B cell (primary cell): ENCODE results near the gene CCDC92B. TPM values are rescaled to one million over a fixed set of nuclear protein-coding genes. Genes with fewer than 3 reads are reported as not detected.
A peak's percentile ranks its signal among the peaks of the same experiment; 100 is the strongest.

Experiments
- ATAC-seq: fragments of 200-7000 bp; cut with Tn5 transposase; one replicate; pipeline ENCODE4 v1.10.0; 2021; ENCODE audit warnings: low read depth, mild to moderate bottlenecking, moderate number of reproducible peaks, moderate library complexity
- CTCF ChIA-PET: fragments of 350-600 bp; sonication (Branson Sonifier 250); formaldehyde crosslinking; loops from one replicate; lab custom pipeline; 2021; ENCODE audit warnings: antibody characterized with exemption, inconsistent platforms; lab: Charles Lee
- POLR2A ChIA-PET: fragments of 350-600 bp; sonication (Branson Sonifier 250); formaldehyde crosslinking; loops from one replicate; lab custom pipeline; 2021; ENCODE audit warnings: antibody characterized with exemption; lab: Charles Lee
- DNase-seq: peaks from one replicate; pipeline ENCODE4 v3.0.0; 2013
- H2AFZ ChIP-seq: 2 replicates; pipeline ENCODE4 v1.6.1; 2012; ENCODE audit warnings: mild to moderate bottlenecking, low read depth, low read length; ENCODE audit not compliant: insufficient read depth, poor library complexity, severe bottlenecking
- H3K27ac ChIP-seq, 2 donors: 1 replicate in 1 of 2; 2 replicates in 1 of 2; pipeline ENCODE4 v1.5.1; 2012 to 2013; ENCODE audit warnings: low read length in 2 of 2, mild to moderate bottlenecking in 2 of 2, moderate library complexity in 1 of 2
- H3K27me3 ChIP-seq, 4 experiments: fragments of 200-600 bp in 1 of 4; sonication (generic) in 1 of 4; replicated peaks in 1 of 4; 1 replicate in 2 of 4; 2 replicates in 2 of 4; pipeline versions ENCODE4 v1.6.1 to v1.7.0; 2013 to 2016; ENCODE audit warnings: low read length in 3 of 4, mild to moderate bottlenecking in 2 of 4, mixed read lengths in 1 of 4, moderate library complexity in 1 of 4; ENCODE audit not compliant: insufficient read depth in 4 of 4, control insufficient read depth in 3 of 4; ENCODE audit errors: control extremely low read depth in 1 of 4
- H3K36me3 ChIP-seq, 2 experiments: replicated peaks in 1 of 2; 1 replicate in 1 of 2; 2 replicates in 1 of 2; pipeline versions ENCODE4 v1.6.1 to v1.7.1; 2013; ENCODE audit warnings: low read length in 1 of 2; ENCODE audit not compliant: insufficient read depth in 2 of 2, control insufficient read depth in 1 of 2; ENCODE audit errors: control extremely low read depth in 1 of 2, extremely low read depth in 1 of 2
- H3K4me1 ChIP-seq, 2 donors: fragments of 200-600 bp in 1 of 2; sonication (generic) in 1 of 2; 1 replicate in 1 of 2; 2 replicates in 1 of 2; pipeline versions ENCODE4 v1.5.1 to v1.6.1; 2013 to 2017; ENCODE audit warnings: low read length in 2 of 2; ENCODE audit not compliant: control insufficient read depth in 2 of 2, insufficient read depth in 2 of 2
- H3K4me2 ChIP-seq: replicated peaks from 2 replicates; pipeline ENCODE3; 2012; ENCODE audit warnings: mild to moderate bottlenecking, low read depth, low read length; ENCODE audit not compliant: poor library complexity, severe bottlenecking
- H3K4me3 ChIP-seq, 5 experiments: fragments of 200-600 bp in 1 of 5; sonication (generic) in 1 of 5; 1 replicate in 3 of 5; 2 replicates in 2 of 5; pipeline versions ENCODE4 v1.5.1 to v1.7.0; 2011 to 2016; ENCODE audit warnings: low read length in 4 of 5, mild to moderate bottlenecking in 4 of 5, low read depth in 2 of 5, control low read depth in 1 of 5, moderate library complexity in 1 of 5; ENCODE audit not compliant: insufficient read depth in 1 of 5; ENCODE audit errors: control extremely low read depth in 1 of 5, extremely low read depth in 1 of 5
- H3K79me2 ChIP-seq: fragments of 200-600 bp; sonication (generic); one replicate; pipeline ENCODE4 v1.6.0; 2016; ENCODE audit warnings: low read length; ENCODE audit not compliant: control insufficient read depth, insufficient read depth
- H3K9ac ChIP-seq: fragments of 200-600 bp; sonication (generic); 2 replicates; pipeline ENCODE4 v1.6.1; 2017; ENCODE audit warnings: mild to moderate bottlenecking, low read length, moderate library complexity
- H3K9me3 ChIP-seq, 3 donors: one replicate each; pipeline versions ENCODE4 v1.6.1 to v1.7.1; 2013; ENCODE audit warnings: low read length in 2 of 3; ENCODE audit not compliant: control insufficient read depth in 2 of 3, insufficient read depth in 1 of 3; ENCODE audit errors: control extremely low read depth in 1 of 3
- H4K20me1 ChIP-seq: 2 replicates; pipeline ENCODE4 v1.6.0; 2012; ENCODE audit warnings: mild to moderate bottlenecking, low read length; ENCODE audit not compliant: insufficient read depth, control insufficient read depth, poor library complexity, severe bottlenecking
- H3K27ac Mint-ChIP-seq: one replicate; pipeline ENCODE4 v1.8.0; 2021; ENCODE audit warnings: mixed read lengths
- H3K27me3 Mint-ChIP-seq: one replicate; pipeline ENCODE4 v1.8.0; 2021; ENCODE audit warnings: mixed read lengths
- H3K4me1 Mint-ChIP-seq: one replicate; pipeline ENCODE4 v1.8.0; 2021; ENCODE audit warnings: mixed read lengths
- H3K4me3 Mint-ChIP-seq: one replicate; pipeline ENCODE4 v1.8.0; 2021; ENCODE audit warnings: mixed read lengths
- H3K9me3 Mint-ChIP-seq: one replicate; pipeline ENCODE4 v1.8.0; 2022; ENCODE audit warnings: mixed read lengths; ENCODE audit not compliant: insufficient read depth
- EZH2 ChIP-seq: IDR thresholded peaks from 2 replicates; pipeline ENCODE4 v1.6.1; 2012; ENCODE audit warnings: borderline replicate concordance, low read depth, mild to moderate bottlenecking, moderate library complexity, low read length; ENCODE audit not compliant: insufficient read depth, poor library complexity, severe bottlenecking
- WGBS: methylation state at CpG from one replicate; pipeline ENCODE4 v1.1.5; 2013; ENCODE audit warnings: missing lambda C conversion rate; ENCODE audit not compliant: insufficient coverage; 5-methylcytosine and 5-hydroxymethylcytosine counted together
- intact Hi-C: fragments of 100-400 bp; cut with micrococcal nuclease; formaldehyde crosslinking; loops from one replicate; pipeline ENCODE4 v1.10.0; 2022
- polyA plus RNA-seq: library from polyadenylated mRNA; depleted of rRNA; stranded (reverse); fragments of >200 nt; gene quantifications from 2 replicates; pipeline ENCODE4 v1.2.3, GENCODE V29; 2012
- total RNA-seq, 2 donors: library from RNA; stranded (reverse); fragments of 120-200 nt in 1 of 2; gene quantifications; 1 replicate in 1 of 2; 2 replicates in 1 of 2; pipeline versions ENCODE4 v1.2.3 to v1.2.4, GENCODE V29; 2013 to 2022
- TF ChIP-seq, protein P1 (sequence below): fragments of 200-600 bp; IDR thresholded peaks from one replicate; pipeline ENCODE4 v1.8.0; 2022; ENCODE audit warnings: antibody characterized with exemption, mild to moderate bottlenecking

CCDC92B gene
- total and polyA plus RNA-seq, 2 donors (not counting 1 experiment from before 2014, with no cell fraction given) = 0.04 TPM; not detected in 1

DNA sequence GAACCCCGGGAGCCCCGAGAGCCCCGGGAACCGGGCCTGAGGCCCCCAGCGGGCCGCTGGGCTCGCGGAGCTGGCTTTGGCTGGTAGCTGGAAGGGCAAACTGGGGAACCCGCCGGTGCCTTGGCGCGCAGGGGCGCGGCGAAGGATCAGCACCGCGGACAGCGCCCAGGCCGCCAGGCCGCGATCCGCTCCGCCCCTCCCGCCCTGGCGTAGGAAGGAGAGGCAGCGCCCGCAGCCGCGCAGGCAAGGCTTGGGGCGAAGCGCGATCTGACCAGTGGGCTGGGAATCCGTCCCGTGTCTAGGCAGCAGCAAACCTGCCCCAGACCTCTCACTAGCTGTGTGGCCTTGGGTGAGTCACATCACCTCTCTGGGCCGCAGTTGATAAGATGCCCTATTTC, 331 bp upstream of the CCDC92B start:
- Histone ChIP-seq H3K4me1 (peaks cover 0 to 4% of the 10 kb centered on the region in 2 donors), H3K9me3 (peaks cover 0 to 12% (median 0%) of the 10 kb centered on the region in 3 donors), H3K27me3 (peaks cover 0 to 33% (median 16%) of the 10 kb centered on the region in 4 experiments), H3K9ac (no peak overlapping the region), H3K4me2 (peak overlapping the region; percentile 30), H2AFZ (no peak overlapping the region), H3K4me3 (no peak overlapping the region), H3K79me2 (no peaks in the 10 kb centered on the region), H3K27ac (no peak overlapping the region), H3K36me3 (no peaks in the 10 kb centered on the region), H4K20me1 (no peaks in the 10 kb centered on the region)
- WGBS = 2% methylated on average over 34 of the region's 35 CpGs
- Mint-ChIP-seq H3K27ac (no peak overlapping the region), H3K27me3 (peaks cover 43% of the 10 kb centered on the region), H3K9me3 (no peaks in the 10 kb centered on the region), H3K4me1 (peaks cover 4% of the 10 kb centered on the region), H3K4me3 (no peak overlapping the region)
- ATAC-seq = peak; percentile 95
- intact Hi-C loops = no loop called here
- ChIA-PET CTCF (no interaction called here), POLR2A (no interaction called here)
- DNase-seq = peak; percentile 78
- no peak for TF ChIP-seq EZH2
- TF ChIP-seq, protein P1, sequence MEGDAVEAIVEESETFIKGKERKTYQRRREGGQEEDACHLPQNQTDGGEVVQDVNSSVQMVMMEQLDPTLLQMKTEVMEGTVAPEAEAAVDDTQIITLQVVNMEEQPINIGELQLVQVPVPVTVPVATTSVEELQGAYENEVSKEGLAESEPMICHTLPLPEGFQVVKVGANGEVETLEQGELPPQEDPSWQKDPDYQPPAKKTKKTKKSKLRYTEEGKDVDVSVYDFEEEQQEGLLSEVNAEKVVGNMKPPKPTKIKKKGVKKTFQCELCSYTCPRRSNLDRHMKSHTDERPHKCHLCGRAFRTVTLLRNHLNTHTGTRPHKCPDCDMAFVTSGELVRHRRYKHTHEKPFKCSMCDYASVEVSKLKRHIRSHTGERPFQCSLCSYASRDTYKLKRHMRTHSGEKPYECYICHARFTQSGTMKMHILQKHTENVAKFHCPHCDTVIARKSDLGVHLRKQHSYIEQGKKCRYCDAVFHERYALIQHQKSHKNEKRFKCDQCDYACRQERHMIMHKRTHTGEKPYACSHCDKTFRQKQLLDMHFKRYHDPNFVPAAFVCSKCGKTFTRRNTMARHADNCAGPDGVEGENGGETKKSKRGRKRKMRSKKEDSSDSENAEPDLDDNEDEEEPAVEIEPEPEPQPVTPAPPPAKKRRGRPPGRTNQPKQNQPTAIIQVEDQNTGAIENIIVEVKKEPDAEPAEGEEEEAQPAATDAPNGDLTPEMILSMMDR = no peak

DNA sequence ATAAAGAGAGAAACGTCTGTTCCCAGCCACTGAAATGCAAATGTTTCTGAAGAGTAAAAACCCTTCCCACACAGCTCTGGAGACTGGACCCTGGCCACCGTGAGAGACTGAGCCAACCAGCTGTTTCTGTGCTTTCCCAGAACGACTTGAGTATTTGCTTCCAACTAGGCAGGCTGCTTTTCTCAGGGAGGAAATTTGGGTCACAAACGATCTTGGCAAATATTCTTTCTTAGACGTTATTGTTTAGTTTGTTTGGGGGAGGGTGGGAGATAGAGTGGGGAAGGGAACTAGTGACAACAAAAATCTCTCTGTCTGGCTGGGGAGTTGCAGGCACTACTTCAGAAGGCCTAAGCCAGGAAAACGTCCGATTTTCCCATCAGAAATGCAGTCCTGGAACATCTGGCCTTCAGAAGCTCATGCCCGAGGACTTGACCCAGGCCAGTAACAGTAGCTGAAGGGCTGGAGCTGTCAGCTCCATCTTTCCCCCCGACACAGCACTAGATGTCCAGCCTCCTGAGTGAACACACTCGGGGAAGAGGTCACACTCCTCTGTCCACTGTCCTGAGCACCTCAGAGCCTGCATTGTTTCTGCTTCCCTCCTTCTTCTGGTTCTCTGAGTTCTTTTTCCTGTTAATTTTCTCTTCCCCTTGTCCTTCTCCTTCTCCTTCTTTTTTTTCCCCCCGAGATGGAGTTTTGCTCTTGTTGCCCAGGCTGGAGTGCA, 4.0 kb downstream of the CCDC92B start:
- Histone ChIP-seq H3K4me1 (peaks cover 0 to 4% of the 10 kb centered on the region in 2 donors), H3K9me3 (peaks cover 0 to 12% (median 0%) of the 10 kb centered on the region in 3 donors), H3K36me3 (no peaks in the 10 kb centered on the region), H3K27me3 (peaks cover 0 to 28% (median 13%) of the 10 kb centered on the region in 4 experiments), H3K4me2 (no peak overlapping the region), H3K4me3 (no peak overlapping the region), H4K20me1 (no peaks in the 10 kb centered on the region), H3K9ac (no peak overlapping the region), H2AFZ (no peak overlapping the region), H3K27ac (no peak overlapping the region), H3K79me2 (no peaks in the 10 kb centered on the region)
- H3K9me3 Mint-ChIP-seq = no peaks in the 10 kb centered on the region
- no peak for DNase-seq
- TF ChIP-seq EZH2 = no peak
- TF ChIP-seq, protein P1 = no peak
- no peak overlapping the region for H3K27ac Mint-ChIP-seq
- intact Hi-C loops = no loop called here
- no peak for ATAC-seq
- CTCF ChIA-PET = interaction anchor here (0.6 kb wide), 1 partner anchor 394 kb away, joined by 3 read pairs; no protein-coding TSS in a partner anchor
- H3K27me3 Mint-ChIP-seq = peaks cover 46% of the 10 kb centered on the region
- H3K4me1 Mint-ChIP-seq = peaks cover 2% of the 10 kb centered on the region
- POLR2A ChIA-PET = no interaction called here
- 48% methylated on average over 10 of the region's 11 CpGs for WGBS
- no peak overlapping the region for H3K4me3 Mint-ChIP-seq
